ENCODE measurements around the gene IBSP. TPM values are rescaled to one million over a fixed set of nuclear protein-coding genes. Genes with fewer than 3 reads are reported as not detected.

The IBSP gene
- total RNA-seq, 1 donor from 2014 or later: not detected

DNA sequence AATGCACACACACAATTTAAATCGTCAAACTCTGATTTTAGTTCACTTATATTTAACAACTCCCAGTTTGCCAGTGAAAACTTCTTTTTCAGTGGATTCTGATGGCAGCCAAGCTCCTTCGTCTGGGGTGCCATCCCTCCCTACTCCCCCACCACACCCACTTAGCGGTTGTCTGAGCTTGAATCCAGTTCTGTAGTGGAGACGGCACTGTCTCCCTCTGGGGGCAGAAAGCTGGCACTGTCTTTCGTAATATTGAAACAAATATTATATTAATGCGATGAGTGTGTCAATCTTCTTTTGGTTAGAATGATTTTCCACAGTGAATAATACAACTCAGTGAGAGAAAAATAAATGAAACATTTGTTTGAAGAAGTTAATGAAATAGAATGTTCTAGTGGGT is 38.9 kb downstream of the IBSP start:
- no peaks in the 10 kb centered on the region for H3K4me1 Mint-ChIP-seq (ENCODE audit: unreplicated experiment)
- no peaks in the 10 kb centered on the region for H3K9me3 Mint-ChIP-seq
- H3K27me3 Mint-ChIP-seq: peaks cover 9% of the 10 kb centered on the region
- H3K4me3 Mint-ChIP-seq: no peak overlapping the region
- no peaks in the 10 kb centered on the region for H3K36me3 Mint-ChIP-seq
- TF ChIP-seq, protein P1, sequence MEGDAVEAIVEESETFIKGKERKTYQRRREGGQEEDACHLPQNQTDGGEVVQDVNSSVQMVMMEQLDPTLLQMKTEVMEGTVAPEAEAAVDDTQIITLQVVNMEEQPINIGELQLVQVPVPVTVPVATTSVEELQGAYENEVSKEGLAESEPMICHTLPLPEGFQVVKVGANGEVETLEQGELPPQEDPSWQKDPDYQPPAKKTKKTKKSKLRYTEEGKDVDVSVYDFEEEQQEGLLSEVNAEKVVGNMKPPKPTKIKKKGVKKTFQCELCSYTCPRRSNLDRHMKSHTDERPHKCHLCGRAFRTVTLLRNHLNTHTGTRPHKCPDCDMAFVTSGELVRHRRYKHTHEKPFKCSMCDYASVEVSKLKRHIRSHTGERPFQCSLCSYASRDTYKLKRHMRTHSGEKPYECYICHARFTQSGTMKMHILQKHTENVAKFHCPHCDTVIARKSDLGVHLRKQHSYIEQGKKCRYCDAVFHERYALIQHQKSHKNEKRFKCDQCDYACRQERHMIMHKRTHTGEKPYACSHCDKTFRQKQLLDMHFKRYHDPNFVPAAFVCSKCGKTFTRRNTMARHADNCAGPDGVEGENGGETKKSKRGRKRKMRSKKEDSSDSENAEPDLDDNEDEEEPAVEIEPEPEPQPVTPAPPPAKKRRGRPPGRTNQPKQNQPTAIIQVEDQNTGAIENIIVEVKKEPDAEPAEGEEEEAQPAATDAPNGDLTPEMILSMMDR (conservative IDR thresholded peaks at IDR 0.05): peak; percentile 62
- no peak overlapping the region for H3K27ac Mint-ChIP-seq
- DNase-seq (ENCODE audit: extremely low spot score, unreplicated experiment): no peak

DNA sequence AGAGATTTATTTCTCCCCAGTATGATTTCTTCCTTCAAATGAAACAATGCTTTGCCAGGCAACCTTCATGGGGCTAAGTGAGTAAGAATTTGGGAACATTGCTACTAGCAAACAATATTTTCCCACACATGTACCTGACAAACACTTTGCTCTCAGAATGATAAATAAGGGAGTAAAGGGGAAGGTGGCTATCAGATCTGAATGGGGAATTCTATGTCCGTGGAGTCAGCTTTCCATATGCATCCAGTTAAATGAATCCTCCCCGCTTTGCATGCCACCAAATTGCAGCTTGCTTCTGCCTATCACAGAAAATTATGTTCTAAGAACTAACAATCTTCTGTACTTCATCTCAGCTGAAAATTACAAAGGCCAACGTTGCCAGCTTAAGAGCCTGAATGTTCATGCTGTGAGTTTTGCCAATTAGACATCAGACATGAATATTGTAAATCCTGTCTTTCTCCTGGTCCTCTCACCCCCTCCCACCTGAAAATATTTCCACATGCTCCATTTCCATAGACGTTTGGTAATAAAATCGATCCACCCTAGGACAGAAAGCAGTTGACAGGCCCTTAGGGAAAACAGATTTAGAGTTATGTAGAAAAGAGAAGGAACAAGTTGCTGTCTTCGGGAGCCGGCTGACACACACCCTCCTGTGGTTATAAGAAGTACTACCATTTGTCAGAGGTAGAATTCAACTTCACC is 39.7 kb downstream of the IBSP start:
- Mint-ChIP-seq H3K4me1 (ENCODE audit: unreplicated experiment) (no peaks in the 10 kb centered on the region), H3K9me3 (no peaks in the 10 kb centered on the region), H3K36me3 (no peaks in the 10 kb centered on the region), H3K27me3 (peaks cover 13% of the 10 kb centered on the region), H3K4me3 (no peak overlapping the region), H3K27ac (no peak overlapping the region)
- TF ChIP-seq, protein P1 (conservative IDR thresholded peaks at IDR 0.05): peak; percentile 84
- no peak for DNase-seq (ENCODE audit: extremely low spot score, unreplicated experiment)

DNA sequence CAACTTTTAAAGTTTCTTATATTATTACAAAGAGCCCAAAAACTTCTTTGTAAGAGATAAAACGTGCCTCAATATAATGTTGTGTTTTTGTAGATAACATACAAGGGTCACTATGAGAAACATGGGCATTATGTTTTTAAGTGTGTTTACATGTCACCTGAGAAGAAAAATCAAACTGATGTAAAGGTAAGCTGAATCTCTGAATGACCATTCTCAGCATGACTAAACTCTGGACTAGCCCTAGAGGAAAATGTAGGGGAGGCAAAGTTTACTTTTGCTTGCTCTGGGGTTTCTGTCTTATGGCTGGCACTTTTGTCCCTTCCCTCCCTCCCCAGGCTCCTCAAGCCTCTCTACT is 40.2 kb downstream of the IBSP start:
- Mint-ChIP-seq H3K4me1 (ENCODE audit: unreplicated experiment) (no peaks in the 10 kb centered on the region), H3K4me3 (no peak overlapping the region), H3K27ac (no peak overlapping the region), H3K9me3 (no peaks in the 10 kb centered on the region), H3K36me3 (no peaks in the 10 kb centered on the region), H3K27me3 (peaks cover 14% of the 10 kb centered on the region)
- no peak for DNase-seq (ENCODE audit: extremely low spot score, unreplicated experiment)
- TF ChIP-seq, protein P1 (conservative IDR thresholded peaks at IDR 0.05): peak; percentile 42

DNA sequence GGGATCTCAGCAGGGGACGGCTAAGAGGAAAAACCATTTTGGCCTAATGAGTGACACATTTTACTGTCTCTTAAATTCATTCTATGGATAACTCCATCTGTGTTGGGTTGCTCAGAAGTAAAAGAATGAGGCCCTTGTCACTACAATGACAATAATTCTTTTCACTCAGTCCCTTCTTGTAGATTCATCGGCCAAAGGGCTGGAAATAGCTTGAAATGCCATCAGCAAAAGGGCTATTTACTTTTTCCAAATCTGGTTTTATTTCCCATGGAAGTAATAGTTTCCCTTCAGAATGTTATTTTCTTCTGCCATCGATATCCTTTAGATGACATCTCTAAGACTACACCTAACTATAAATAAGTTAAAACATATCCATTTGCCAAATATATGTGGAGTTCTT is 40.8 kb downstream of the IBSP start:
- TF ChIP-seq, protein P1 (conservative IDR thresholded peaks at IDR 0.05): no peak
- H3K27ac Mint-ChIP-seq: no peak overlapping the region

DNA sequence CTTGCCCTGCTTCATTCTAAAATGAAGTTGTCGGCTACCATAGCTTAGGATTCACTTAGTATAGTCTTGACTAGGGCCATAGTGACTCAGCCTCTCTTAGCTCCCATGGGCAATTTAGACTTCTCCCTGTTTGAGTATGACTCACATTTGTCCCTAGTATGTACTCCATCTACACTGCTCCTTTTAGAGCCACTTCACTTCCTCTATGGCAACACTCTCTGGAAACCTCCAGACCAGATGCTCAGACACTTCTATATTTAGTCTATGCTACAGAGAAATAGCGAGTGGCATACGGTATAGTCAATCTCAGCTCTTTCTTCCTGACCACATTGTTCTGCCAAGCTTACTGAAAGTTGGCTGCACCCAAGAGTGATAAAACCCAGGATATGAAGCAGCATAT is 44.6 kb downstream of the IBSP start:
- Mint-ChIP-seq H3K9me3 (no peaks in the 10 kb centered on the region), H3K27ac (no peak overlapping the region), H3K4me3 (no peak overlapping the region)

More for the DNA sequence above, 40.8 kb downstream of the IBSP start:
- Mint-ChIP-seq H3K4me1 (ENCODE audit: unreplicated experiment) (no peaks in the 10 kb centered on the region), H3K4me3 (no peak overlapping the region), H3K9me3 (no peaks in the 10 kb centered on the region), H3K36me3 (no peaks in the 10 kb centered on the region), H3K27me3 (peaks cover 12% of the 10 kb centered on the region)
- DNase-seq (ENCODE audit: extremely low spot score, unreplicated experiment): no peak

More for the DNA sequence above, 44.6 kb downstream of the IBSP start:
- Mint-ChIP-seq H3K27me3 (peaks cover 19% of the 10 kb centered on the region), H3K36me3 (no peaks in the 10 kb centered on the region), H3K4me1 (ENCODE audit: unreplicated experiment) (peaks cover 4% of the 10 kb centered on the region)
- TF ChIP-seq, protein P1 (conservative IDR thresholded peaks at IDR 0.05): no peak
- DNase-seq (ENCODE audit: extremely low spot score, unreplicated experiment): no peak
